Natural killer cell (primary cell): ENCODE results near the gene UQCC5. TPM values are rescaled to one million over a fixed set of nuclear protein-coding genes. Genes with fewer than 3 reads are reported as not detected.

ENCODE experiments used
- ATAC-seq, 3 donors: fragments of 150-1000 bp in 2 of 3; fragments of 200-7000 bp in 1 of 3; cut with Tn5 transposase; 1 replicate in 1 of 3; 2 replicates in 2 of 3; pipeline ENCODE4 v1.10.0; 2021; ENCODE audit warnings: mild to moderate bottlenecking in 2 of 3, moderate library complexity in 2 of 3
- DNase-seq, 2 donors: peaks; one replicate each; pipeline versions ENCODE4 v3.0.0 to v3.0.0-alpha.2; 2013 to 2021; ENCODE audit warnings: mixed read lengths in 1 of 2
- H3K27ac ChIP-seq: one replicate; pipeline ENCODE4 v1.5.1; 2013; ENCODE audit warnings: mild to moderate bottlenecking, low read length
- H3K27me3 ChIP-seq: one replicate; pipeline ENCODE4 v1.6.1; 2013; ENCODE audit warnings: low read length; ENCODE audit not compliant: control insufficient read depth, insufficient read depth
- H3K36me3 ChIP-seq: one replicate; pipeline ENCODE4 v1.6.1; 2013; ENCODE audit warnings: low read length; ENCODE audit not compliant: control insufficient read depth, insufficient read depth
- H3K4me1 ChIP-seq: one replicate; pipeline ENCODE4 v1.6.1; 2013; ENCODE audit warnings: low read length; ENCODE audit not compliant: control insufficient read depth, insufficient read depth
- H3K4me3 ChIP-seq: one replicate; pipeline ENCODE4 v1.5.1; 2013; ENCODE audit warnings: low read length
- H3K9me3 ChIP-seq: one replicate; pipeline ENCODE4 v1.6.1; 2013; ENCODE audit warnings: low read length; ENCODE audit not compliant: control insufficient read depth, insufficient read depth
- H3K27ac Mint-ChIP-seq, 2 donors: one replicate each; pipeline ENCODE4 v1.8.0; 2022; ENCODE audit warnings: mild to moderate bottlenecking in 2 of 2, mixed read lengths in 2 of 2, moderate library complexity in 1 of 2
- H3K27me3 Mint-ChIP-seq, 2 donors: one replicate each; pipeline ENCODE4 v1.8.0; 2022; ENCODE audit warnings: low read depth in 2 of 2, mixed read lengths in 2 of 2
- H3K36me3 Mint-ChIP-seq: one replicate; pipeline ENCODE4 v1.8.0; 2022; ENCODE audit warnings: mixed read lengths
- H3K4me1 Mint-ChIP-seq, 2 donors: one replicate each; pipeline ENCODE4 v1.8.0; 2022; ENCODE audit warnings: mixed read lengths in 2 of 2
- H3K4me3 Mint-ChIP-seq: one replicate; pipeline ENCODE4 v1.8.0; 2022; ENCODE audit warnings: mild to moderate bottlenecking, moderate library complexity, mixed read lengths
- H3K9me3 Mint-ChIP-seq, 2 donors: one replicate each; pipeline ENCODE4 v1.8.0; 2022; ENCODE audit warnings: mixed read lengths in 2 of 2
- WGBS: methylation state at CpG from one replicate; pipeline ENCODE4 v1.1.7; 2013; ENCODE audit warnings: missing lambda C conversion rate; ENCODE audit not compliant: insufficient coverage; 5-methylcytosine and 5-hydroxymethylcytosine counted together
- intact Hi-C: fragments of 100-400 bp; cut with micrococcal nuclease; formaldehyde crosslinking; loops from one replicate; pipeline ENCODE4 v1.14.2; 2022
- total RNA-seq, 4 donors: library from RNA; stranded (reverse); fragments of 120-200 nt in 1 of 4; gene quantifications; one replicate each; pipeline versions ENCODE4 v1.2.3 to v1.2.4, GENCODE V29; 2013 to 2022
- TF ChIP-seq, protein P1 (sequence below): fragments of 200-600 bp; IDR thresholded peaks from one replicate; pipeline ENCODE4 v1.8.0; 2022; ENCODE audit warnings: antibody characterized with exemption

The UQCC5 gene
- total RNA-seq, 3 donors from 2014 or later (not counting 1 experiment from before 2014, with no cell fraction given): 4.1 to 9.5 (median 7.3) TPM

DNA sequence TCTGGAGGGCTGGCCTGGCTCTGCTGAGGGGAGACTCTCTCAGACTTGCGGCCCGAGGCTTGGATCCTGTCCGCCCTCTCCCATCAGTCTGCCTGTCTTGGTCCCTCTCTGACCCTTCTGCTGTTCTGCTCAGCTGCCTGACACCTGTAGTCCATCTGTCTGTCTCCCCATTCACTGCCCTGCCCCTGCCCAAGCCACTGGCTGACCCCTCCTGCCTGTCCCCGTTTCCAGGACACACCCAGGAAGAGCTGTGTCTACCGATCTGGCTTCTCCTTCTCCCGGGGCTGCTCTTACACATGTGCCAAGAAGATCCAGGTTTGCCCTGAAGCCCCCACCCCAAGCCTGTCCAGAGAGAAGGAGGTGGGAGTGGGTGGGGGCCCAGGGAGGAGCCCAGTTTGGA lies 21.2 kb upstream of the UQCC5 start:
- Histone ChIP-seq H3K36me3 (no peaks in the 10 kb centered on the region), H3K27ac (no peak overlapping the region)

DNA sequence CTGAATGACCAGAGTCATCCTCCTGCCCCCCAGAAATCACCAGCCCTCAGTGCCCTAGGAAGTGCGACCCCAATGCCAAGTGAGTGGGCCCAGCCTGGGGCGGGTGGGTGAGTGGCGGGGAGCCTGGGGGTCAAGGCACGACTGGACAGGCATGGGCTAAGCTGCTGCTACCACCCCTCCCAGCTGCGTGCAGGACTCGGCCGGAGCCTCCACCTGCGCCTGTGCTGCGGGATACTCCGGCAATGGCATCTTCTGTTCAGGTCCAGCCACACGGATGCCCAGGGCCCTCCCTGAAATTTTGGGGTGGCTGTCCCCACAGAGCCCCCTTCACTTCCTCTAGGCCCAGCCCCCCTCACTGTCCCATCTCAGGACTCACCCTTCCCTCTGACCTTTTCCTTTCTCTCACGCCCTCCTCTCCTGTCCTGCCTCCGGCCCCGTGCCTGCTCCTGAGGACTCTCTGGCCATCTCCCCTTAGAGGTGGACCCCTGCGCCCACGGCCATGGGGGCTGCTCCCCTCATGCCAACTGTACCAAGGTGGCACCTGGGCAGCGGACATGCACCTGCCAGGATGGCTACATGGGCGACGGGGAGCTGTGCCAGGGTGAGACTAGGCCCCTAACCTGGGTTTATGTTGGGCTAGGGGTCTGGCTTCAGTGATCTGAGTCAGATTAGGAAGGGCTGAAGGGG lies 19.8 kb upstream of the UQCC5 start:
- Histone ChIP-seq H3K36me3 (no peaks in the 10 kb centered on the region), H3K4me3 (no peak overlapping the region), H3K27me3 (no peaks in the 10 kb centered on the region), H3K4me1 (no peaks in the 10 kb centered on the region), H3K9me3 (no peaks in the 10 kb centered on the region), H3K27ac (no peak overlapping the region)
- 93% methylated on average over 19 of the region's 19 CpGs for WGBS
- ATAC-seq (no peak), DNase-seq (no peak)
- Mint-ChIP-seq H3K4me3 (no peak overlapping the region), H3K36me3 (no peaks in the 10 kb centered on the region), H3K4me1 (no peaks in the 10 kb centered on the region), H3K9me3 (no peaks in the 10 kb centered on the region), H3K27me3 (no peaks in the 10 kb centered on the region), H3K27ac (no peak overlapping the region)
- TF ChIP-seq, protein P1, sequence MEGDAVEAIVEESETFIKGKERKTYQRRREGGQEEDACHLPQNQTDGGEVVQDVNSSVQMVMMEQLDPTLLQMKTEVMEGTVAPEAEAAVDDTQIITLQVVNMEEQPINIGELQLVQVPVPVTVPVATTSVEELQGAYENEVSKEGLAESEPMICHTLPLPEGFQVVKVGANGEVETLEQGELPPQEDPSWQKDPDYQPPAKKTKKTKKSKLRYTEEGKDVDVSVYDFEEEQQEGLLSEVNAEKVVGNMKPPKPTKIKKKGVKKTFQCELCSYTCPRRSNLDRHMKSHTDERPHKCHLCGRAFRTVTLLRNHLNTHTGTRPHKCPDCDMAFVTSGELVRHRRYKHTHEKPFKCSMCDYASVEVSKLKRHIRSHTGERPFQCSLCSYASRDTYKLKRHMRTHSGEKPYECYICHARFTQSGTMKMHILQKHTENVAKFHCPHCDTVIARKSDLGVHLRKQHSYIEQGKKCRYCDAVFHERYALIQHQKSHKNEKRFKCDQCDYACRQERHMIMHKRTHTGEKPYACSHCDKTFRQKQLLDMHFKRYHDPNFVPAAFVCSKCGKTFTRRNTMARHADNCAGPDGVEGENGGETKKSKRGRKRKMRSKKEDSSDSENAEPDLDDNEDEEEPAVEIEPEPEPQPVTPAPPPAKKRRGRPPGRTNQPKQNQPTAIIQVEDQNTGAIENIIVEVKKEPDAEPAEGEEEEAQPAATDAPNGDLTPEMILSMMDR: no peak
- intact Hi-C loops: no loop called here

More for the DNA sequence above, 21.2 kb upstream of the UQCC5 start:
- Mint-ChIP-seq H3K36me3 (no peaks in the 10 kb centered on the region), H3K27ac (no peak overlapping the region), H3K9me3 (no peaks in the 10 kb centered on the region), H3K4me3 (no peak overlapping the region), H3K27me3 (no peaks in the 10 kb centered on the region), H3K4me1 (no peaks in the 10 kb centered on the region)
- WGBS: 75% methylated on average over 6 of the region's 6 CpGs
- no peak for ATAC-seq
- no peak for DNase-seq
- Histone ChIP-seq H3K9me3 (no peaks in the 10 kb centered on the region), H3K4me1 (no peaks in the 10 kb centered on the region), H3K4me3 (no peak overlapping the region), H3K27me3 (no peaks in the 10 kb centered on the region)
- intact Hi-C loops: no loop called here
- TF ChIP-seq, protein P1: no peak

DNA sequence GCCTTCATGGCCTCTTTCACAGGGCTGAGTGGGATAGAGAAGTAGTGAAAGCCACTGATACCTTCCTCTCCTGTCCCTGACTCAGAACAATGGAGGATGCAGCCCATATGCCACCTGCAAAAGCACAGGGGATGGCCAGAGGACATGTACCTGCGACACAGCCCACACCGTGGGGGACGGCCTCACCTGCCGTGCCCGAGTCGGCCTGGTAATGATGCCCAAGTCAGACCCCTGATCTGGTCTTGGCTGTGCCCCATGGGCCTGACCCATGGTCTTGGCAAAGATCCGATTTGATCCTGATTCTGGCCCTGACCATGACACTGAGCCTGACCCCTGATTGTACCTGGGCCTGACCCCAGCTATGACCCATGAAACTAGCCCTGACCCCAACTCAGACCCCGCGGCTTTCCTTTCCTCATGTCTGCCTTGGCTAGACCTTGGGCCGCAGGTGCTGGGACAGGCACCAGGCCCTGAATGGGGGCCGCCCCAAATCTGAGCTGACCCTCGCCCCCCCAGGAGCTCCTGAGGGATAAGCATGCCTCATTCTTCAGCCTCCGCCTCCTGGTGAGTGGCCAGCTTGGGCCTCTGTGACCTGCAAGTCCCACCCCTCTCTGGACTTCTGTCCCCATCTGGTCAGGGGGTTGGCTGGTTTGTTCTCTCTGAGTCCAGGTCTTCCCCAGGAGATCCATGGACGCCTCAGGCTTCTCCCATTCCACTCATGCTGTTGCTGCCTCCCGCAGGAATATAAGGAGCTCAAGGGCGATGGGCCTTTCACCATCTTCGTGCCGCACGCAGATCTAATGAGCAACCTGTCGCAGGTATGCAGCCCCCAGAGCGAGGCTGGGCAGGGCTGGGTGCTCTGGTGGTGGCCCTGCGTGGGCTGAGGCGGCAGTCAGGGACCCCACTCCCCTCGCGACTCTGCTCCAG lies 18.3 kb upstream of the UQCC5 start:
- TF ChIP-seq, protein P1: no peak
- no peak for DNase-seq
- WGBS: 92% methylated on average over 25 of the region's 25 CpGs
- Mint-ChIP-seq H3K9me3 (no peaks in the 10 kb centered on the region), H3K4me3 (no peak overlapping the region), H3K27ac (no peak overlapping the region), H3K36me3 (no peaks in the 10 kb centered on the region), H3K4me1 (no peaks in the 10 kb centered on the region), H3K27me3 (no peaks in the 10 kb centered on the region)
- H3K4me1 ChIP-seq: no peaks in the 10 kb centered on the region
- H3K9me3 ChIP-seq: no peaks in the 10 kb centered on the region
- no peaks in the 10 kb centered on the region for H3K36me3 ChIP-seq
- no peaks in the 10 kb centered on the region for H3K27me3 ChIP-seq
- H3K27ac ChIP-seq: no peak overlapping the region
- no peak for ATAC-seq
- no peak overlapping the region for H3K4me3 ChIP-seq
- intact Hi-C loops: no loop called here
